Measurements from ENCODE around the gene ZNF423.

The ZNF423 gene

GRCh38 chr16:49748322-49748721 is 107.6 kb downstream of the ZNF423 start:
- DNase-seq: peak in 2 of 3 experiments; percentile 13 to 62

- DNase-seq: no peak
Observed at GRCh38 chr16:49747654-49748053, 108.3 kb downstream of the ZNF423 start.

- no peak for DNase-seq
Observed at GRCh38 chr16:49746545-49746944, 109.4 kb downstream of the ZNF423 start.

- DNase-seq: peak in 2 of 3 experiments; percentile 20 to 68
Observed at GRCh38 chr16:49745311-49745747, 110.6 kb downstream of the ZNF423 start.

- peak in 1 of 3 experiments; percentile 26 for DNase-seq
Observed at GRCh38 chr16:49744244-49745220, 111.4 kb downstream of the ZNF423 start.

GRCh38 chr16:49743658-49744057 is 112.3 kb downstream of the ZNF423 start:
- DNase-seq: no peak

- DNase-seq: no peak
Observed at GRCh38 chr16:49743203-49743464, 112.8 kb downstream of the ZNF423 start.

GRCh38 chr16:49742428-49743202 is 113.3 kb downstream of the ZNF423 start:
- DNase-seq: peak in 1 of 3 experiments; percentile 18

- DNase-seq: no peak
Observed at GRCh38 chr16:49740256-49740655, 115.7 kb downstream of the ZNF423 start.

GRCh38 chr16:49739381-49739780 is 116.5 kb downstream of the ZNF423 start:
- peak in 1 of 3 experiments; percentile 5 for DNase-seq

GRCh38 chr16:49738832-49739231 is 117.1 kb downstream of the ZNF423 start:
- no peak for DNase-seq

GRCh38 chr16:49738001-49738400 is 117.9 kb downstream of the ZNF423 start:
- DNase-seq: no peak

- DNase-seq: no peak
Observed at GRCh38 chr16:49737541-49737940, 118.4 kb downstream of the ZNF423 start.

GRCh38 chr16:49734331-49734730 is 121.6 kb downstream of the ZNF423 start:
- no peak for DNase-seq

GRCh38 chr16:49733313-49734009 is 122.5 kb downstream of the ZNF423 start:
- DNase-seq: no peak

- no peak for DNase-seq
Observed at GRCh38 chr16:49731911-49732310, 124.0 kb downstream of the ZNF423 start.

GRCh38 chr16:49730772-49731171 is 125.1 kb downstream of the ZNF423 start:
- DNase-seq: no peak

- DNase-seq: no peak
Observed at GRCh38 chr16:49727611-49728010, 128.3 kb downstream of the ZNF423 start.

- DNase-seq: no peak
Observed at GRCh38 chr16:49726155-49726554, 129.8 kb downstream of the ZNF423 start.

GRCh38 chr16:49725651-49726050 is 130.3 kb downstream of the ZNF423 start:
- no peak for DNase-seq

- DNase-seq: no peak
Observed at GRCh38 chr16:49724774-49725173, 131.1 kb downstream of the ZNF423 start.

- no peak for DNase-seq
Observed at GRCh38 chr16:49723310-49723709, 132.6 kb downstream of the ZNF423 start.

GRCh38 chr16:49720225-49720624 is 135.7 kb downstream of the ZNF423 start:
- DNase-seq: no peak

Measured in NCI-H1417 (cell line).